DMS114 treated with DMSO at 0.1 percent for 48 hours (cell line): Measurements from ENCODE around the gene OR4S1.
"Not testable (repeated sequence)": the region's sequence is repeated elsewhere in the genome, so short reads cannot be mapped to it uniquely, and the experiment has no call there.

Experiments used
- DNase-seq: peaks from one replicate; lab custom pipeline; 2025; ENCODE audit not compliant: unreplicated experiment; lab: John Stamatoyannopoulos, UW

Gene OR4S1, protein sequence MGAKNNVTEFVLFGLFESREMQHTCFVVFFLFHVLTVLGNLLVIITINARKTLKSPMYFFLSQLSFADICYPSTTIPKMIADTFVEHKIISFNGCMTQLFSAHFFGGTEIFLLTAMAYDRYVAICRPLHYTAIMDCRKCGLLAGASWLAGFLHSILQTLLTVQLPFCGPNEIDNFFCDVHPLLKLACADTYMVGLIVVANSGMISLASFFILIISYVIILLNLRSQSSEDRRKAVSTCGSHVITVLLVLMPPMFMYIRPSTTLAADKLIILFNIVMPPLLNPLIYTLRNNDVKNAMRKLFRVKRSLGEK

DNA sequence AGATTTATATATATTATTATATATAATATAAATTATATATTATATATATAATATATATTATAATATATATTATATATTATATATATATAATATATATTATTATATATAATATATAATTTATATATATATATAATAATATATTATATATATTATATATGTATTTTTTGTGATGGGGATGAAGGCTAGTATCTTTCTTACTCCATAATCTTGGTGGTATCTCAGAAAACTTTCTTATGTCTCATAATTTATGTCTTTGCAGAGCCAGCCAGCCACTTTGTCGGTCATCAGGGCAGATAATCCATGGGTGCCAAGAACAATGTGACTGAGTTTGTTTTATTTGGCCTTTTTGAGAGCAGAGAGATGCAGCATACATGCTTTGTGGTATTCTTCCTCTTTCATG is at the start of gene OR4S1:
TSS of gene OR4S1 (plus strand) at position 301 of the 400 bp plus-strand sequence. CDS start at position 301, 0 bp downstream.
- no peak for DNase-seq

GRCh38 chr11:48261600-48261999 is 44.4 kb upstream of the OR4S1 start:
- DNase-seq: no peak

- DNase-seq: no peak
These were observed 42.6 kb upstream of the OR4S1 start, which contains the start of gene OR4X1 for GRCh38 chr11:48263423-48263911. TSS of gene OR4X1 (plus strand) at chr11:48263861. CDS start at chr11:48263861, 0 bp downstream.

DNA sequence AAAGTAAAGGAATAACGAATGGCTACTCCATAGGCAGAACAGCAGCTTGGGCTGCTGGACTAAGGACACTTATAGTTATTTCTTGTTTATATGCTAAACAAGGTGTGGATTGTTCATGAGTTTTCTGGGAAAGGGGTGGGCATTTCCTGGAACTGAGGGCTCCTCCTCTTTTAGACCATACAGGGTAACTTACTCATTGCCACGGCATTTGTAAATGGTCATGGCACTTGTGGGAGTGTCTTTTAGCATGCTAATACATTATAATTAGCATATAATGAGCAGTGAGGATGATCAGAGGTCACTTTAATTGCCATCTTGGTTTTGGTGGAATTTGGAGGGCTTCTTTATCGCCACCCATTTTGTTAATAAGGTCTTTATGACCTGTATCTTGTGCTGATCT is 35.4 kb upstream of the OR4S1 start:
- DNase-seq: no peak

GRCh38 chr11:48272606-48273005 is 33.4 kb upstream of the OR4S1 start:
- DNase-seq: no peak

- peak; percentile 23 for DNase-seq
These were observed 1.9 kb downstream of the OR4S1 start for GRCh38 chr11:48307760-48308386.

DNA sequence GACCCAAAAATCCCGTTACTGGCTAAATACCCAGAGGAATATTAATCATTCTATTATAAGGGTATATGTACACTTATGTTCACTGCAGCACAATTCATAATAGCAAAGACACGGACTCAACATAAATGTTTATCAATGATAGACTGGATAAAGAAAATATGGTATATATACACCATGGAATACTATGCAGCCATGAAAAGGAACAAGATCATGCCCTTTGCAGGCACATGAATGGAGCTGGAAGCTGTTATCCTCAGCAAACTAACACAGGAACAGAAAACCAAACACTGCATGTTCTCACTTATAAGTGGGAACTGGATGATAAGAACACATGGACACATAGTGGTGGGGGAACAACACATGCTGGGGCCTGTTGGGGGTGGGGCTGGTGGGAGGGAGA is 7.6 kb downstream of the OR4S1 start:
- not testable (repeated sequence) for DNase-seq

GRCh38 chr11:48319813-48320212 is 13.8 kb downstream of the OR4S1 start:
- not testable (repeated sequence) for DNase-seq

DNA sequence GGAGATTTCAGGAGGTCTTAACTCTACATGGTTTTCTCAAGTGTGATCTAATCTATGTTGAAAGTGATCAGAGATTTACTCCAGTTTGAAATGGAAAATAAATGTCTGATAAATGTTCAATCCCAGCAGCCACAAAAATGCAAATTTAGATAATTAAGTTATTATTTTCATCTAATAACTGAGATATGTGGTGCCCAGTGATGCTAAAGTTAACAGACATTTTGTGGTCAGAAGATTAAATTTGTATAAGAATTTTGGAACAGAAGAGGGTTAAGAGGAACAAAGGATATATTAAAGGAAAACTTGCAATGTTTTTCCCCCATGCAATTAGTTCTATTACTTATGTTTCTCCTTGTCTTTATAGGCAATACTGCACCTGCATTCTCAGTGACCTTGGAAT is 18.6 kb downstream of the OR4S1 start, which contains the start of gene OR4C3:
TSS of gene OR4C3 (plus strand) at position 301 of the 400 bp plus-strand sequence. CDS start 102 bp downstream, outside the sequence.
- not testable (repeated sequence) for DNase-seq

DNA sequence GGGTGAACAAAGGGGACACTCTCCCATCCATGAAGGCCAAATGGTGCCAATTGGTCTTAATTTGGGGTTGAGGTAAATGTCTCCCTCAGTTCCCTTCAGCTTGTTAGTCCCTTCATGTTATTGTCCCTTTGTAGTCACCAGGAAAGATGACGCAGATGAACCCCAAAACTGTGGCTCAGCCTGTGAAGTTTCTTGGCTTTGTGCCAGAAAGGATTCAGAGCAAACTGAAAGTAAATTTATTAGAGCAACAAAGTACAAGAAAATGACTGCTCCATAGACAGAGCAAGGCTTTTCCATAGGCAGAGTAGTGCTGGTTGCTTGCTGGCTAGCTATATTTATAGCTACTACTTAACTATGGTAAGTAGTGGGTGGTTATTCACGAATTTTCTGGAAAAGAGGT is 35.4 kb downstream of the OR4S1 start:
- no peak for DNase-seq

GRCh38 chr11:48342505-48342904 is 36.5 kb downstream of the OR4S1 start:
- DNase-seq: not testable (repeated sequence)

GRCh38 chr11:48346286-48346685 is 40.3 kb downstream of the OR4S1 start:
- DNase-seq: not testable (repeated sequence)

DNA sequence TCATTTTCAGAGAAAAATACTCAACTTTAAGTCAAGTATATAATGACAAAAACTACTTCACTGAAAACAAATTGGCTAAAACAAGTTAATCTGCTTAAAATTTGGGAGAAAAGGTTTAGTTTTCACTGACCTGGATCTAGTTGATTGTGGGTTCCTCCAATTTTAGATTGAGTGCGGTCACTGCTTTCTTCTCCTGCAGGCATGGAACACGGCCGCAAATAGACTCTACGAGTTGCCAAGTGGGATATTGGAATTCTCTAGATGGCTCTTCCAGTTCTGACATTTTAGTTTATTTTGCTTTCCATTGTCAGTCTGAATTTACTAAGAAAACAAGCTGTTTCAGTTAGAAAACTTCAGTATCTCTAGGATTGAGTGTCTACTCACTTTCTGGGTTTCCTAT is 48.0 kb downstream of the OR4S1 start:
- DNase-seq: no peak

DNA sequence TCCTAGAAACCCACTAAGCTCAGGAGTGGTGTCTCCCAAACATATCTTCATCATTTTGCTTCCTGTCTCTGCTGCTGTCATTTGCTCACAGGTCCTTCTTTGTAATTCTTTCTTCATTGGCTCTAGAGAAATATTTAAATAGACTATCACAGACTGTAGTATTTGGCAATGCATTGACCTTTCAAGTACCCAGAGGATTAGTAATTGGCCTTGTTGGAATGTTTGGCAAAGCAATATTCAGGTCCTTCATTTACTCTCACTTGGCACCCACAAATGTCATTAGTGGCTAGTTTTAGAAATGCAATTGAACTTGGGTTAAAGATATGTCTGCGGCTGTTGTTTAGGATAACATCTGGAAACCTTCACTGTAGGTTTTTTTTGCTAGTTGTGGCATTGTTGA is 48.7 kb downstream of the OR4S1 start:
- no peak for DNase-seq
